NCI-H524 treated with DMSO at 0.1 percent for 48 hours (cell line): ENCODE measurements around the gene GIMAP1.
"Not testable (repeated sequence)": the region's sequence is repeated elsewhere in the genome, so short reads cannot be mapped to it uniquely, and the experiment has no call there.

ENCODE experiments used
- DNase-seq: peaks from one replicate; lab custom pipeline; 2025; lab: John Stamatoyannopoulos, UW

The GIMAP1 gene

DNA sequence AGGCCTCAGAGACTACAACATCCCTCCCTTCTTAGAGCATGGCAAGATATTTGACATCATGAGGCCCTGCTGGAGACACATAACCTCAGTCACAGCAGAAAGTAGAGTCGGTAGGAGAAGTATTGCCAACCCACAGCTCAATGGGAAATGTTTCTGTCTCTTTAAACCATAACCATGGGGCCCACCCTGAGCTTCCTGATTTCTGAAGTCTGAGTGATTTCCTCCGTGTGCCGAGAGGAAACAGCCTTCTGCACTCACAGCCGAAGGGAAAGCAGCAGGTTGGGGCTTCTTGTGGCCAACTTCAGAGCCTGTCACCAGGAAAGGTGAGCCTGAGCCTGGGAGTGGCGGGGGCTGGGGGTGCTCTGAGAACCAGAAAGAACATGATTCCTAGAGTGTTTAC is at the start of gene GIMAP1:
TSS of gene GIMAP1 (plus strand) at position 246 of the 400 bp plus-strand sequence. CDS start 2,435 bp downstream, outside the sequence.
- no peak for DNase-seq

DNA sequence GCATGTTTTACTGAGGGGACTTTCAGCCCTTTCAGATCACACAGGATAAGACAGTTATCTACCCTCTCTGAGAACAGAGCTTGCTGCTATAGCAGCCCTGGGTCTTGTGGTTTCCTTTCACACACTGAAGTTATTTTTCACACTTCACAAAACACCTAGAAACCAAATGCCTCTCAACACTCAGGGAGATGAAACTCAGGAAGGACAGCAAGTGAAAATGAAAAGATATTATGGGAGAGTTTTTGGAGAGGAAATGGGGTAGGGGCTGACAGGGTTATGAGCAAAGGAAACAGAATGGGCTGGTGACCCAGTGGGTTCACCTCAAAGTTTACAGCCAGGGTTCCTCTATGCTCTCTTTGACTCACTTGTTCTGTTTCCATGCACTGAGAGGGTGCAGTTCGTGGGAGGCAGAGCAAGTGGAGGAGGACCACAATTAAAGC is 47.9 kb upstream of the GIMAP1 start:
- DNase-seq = no peak

DNA sequence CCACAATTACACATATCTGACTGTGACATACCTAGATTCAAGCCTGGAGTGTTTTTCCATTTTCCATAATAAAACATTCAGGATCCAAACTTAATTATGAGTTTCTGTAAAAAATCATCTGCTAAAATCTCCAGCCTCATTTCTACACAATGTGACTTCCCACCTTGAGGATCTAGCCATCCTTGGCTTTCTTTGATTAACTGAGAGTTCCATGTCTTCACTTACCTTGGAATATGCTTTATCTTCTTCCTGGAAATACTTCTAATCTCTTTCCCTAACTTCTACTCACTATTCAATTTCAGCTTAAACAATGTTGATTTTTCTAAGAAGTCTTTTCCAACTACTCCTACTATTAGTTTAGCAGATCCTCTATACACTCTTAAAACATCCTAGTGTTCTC is 47.4 kb upstream of the GIMAP1 start:
- DNase-seq = no peak

DNA sequence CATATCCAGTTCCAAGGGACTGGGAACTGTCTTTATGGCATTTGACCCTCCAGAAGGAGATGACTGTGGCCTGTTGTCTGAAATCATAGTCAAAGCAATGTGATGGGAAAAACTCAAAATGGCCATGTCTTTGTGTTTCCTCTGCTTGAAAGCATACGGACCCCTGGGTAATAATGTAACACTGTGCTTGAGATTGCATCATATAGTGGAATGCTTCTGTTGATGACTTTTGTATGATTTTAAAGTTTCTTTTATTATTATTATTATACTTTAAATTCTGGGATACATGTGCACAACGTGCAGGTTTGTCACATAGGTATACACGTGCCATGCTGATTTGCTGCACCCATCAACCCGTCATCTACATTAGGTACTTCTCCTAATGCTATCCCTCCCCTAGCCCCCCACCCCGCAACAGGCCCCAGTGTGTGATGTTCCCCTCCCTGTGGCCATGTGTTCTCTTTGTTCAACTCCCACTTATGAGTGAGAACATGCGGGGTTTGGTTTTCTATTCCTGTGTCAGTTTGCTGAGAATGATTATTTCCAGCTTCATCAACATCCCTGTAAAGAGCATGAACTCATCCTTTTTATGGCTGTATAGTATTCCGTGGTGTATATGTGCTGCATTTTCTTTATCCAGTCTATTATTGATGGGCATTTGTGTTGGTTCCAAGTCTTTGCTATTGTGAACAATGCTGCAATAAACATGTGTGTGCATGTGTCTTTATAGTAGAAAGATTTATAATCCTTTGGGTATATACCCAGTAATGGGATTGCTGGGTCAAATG is 44.4 kb upstream of the GIMAP1 start:
- DNase-seq = not testable (repeated sequence)

DNA sequence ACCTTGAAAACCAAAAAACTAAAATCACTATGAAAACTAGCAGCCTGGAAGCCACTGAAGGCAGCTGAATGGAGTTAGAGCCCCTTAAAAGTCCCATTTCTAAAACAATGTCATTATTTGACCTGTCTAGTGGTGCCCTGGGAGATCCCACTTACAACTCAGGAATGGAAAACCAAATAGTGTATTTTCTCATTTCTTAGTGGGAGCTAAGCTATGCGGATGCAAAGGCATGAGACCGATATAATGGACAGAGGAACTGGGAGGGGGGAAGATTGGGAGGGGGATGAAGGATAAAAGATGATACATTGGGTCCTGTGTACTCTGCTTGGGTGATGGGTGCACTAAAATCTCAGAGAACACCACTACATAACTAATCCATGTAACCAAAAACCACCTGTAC is 40.7 kb upstream of the GIMAP1 start:
- DNase-seq = no peak

DNA sequence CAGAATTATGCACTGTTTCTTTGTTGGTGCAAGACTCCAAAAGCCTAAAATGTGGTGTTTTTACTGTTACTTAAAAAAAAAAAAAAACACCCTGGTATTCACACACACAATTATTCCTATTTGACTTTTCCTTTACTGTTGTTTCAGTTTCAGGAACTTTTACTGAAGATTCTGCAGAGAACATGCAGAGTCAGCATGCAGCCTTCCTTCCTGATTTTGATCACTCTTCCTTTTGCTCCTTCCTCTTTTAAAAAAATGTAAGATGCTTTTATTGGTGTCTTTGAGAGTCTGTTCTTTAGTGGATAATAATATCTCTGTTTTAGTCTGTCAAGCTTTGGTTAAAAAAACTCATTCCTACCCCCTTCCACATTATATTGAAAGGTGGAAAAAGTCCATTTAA is 40.1 kb upstream of the GIMAP1 start:
- not testable (repeated sequence) for DNase-seq

DNA sequence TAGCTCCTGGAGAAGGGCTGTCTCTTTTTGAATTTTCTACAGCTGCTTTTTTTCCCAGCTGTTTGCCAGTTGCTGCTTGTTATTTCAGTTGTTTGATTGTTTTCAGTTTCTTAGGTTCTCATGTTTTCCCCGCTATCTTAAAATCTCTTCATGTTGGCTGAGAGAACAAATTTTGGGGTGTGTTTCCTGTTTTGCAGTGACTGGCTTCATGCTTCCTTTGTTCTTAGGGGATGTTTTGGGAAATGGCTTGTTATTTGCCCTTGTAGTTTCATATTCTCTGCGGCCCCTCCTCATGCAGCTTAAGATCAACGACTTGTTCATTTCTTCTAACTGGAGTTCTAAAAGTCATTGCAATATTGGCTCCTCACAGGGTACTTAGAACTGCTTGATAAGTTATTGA is 39.6 kb upstream of the GIMAP1 start:
- not testable (repeated sequence) for DNase-seq

DNA sequence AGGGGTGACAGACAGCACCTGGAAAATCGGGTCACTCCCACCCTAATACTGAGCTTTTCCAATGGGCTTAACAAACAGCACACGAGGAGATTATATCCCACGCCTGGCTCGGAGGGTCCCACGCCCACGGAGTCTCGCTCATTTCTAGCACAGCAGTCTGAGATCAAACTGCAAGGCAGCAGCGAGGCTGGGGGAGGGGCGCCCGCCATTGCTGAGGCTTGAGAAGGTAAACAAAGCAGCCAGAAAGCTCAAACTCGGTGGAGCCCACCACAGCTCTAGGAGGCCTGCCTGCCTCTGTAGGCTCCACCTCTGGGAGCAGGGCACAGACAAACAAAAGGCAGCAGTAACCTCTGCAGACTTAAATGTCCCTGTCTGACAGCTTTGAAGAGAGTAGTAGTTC is 37.8 kb upstream of the GIMAP1 start:
- DNase-seq = not testable (repeated sequence)

DNA sequence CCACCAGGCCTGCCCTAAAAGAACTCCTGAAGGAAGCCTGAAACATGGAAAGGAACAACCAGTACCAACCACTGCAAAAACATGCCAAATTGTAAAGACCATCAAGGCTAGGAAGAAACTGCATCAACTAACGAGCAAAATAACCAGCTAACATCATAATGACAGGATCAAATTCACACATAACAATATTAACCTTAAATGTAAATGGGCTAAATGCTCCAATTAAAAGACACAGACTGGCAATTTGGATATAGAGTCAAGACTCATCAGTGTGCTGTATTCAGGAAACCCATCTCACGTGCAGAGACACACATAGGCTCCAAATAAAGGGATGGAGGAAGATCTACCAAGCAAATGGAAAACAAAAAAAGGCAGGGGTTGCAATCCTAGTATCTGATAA is 36.0 kb upstream of the GIMAP1 start:
- DNase-seq = not testable (repeated sequence)

DNA sequence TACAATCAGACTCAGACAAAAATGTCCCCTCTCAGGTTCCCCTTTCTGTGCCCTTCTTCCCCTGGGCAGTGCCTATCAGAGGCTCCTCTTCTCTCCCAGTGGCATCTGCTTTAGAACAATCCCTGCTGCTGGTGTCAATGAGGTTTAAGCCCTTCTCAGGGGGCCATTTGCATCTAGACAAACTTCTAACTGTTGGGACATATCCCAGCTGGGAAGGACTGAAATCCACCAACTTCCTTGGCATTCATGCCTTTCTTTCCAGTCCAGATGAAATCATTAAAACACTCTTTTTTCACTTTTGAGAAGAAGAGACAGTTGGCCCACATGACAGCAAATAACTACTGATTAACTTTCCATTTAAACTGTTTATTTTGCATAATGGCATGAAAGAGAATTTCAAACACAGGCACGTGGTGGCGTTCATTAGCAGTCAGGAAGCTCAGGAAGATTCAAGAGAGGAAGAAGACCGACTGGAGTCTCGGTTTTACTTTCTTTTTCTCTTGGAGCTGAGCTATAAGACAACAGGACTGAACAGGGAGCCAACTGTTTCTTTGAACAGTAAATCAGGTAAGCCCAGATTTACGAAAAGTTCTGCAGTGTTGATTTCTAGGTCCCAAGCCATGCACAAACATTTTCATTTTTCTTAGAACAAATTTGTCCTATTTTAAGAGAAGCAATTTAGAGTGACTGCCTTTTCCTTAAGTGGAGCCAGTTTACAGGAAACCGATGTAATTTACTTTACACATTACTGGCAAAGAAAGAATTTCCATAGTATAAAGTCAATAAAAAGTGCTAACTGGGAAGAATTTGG is 31.0 kb upstream of the GIMAP1 start, which contains the start of gene GIMAP2:
TSS of gene GIMAP2 (plus strand) at position 488 of the 811 bp plus-strand sequence. CDS start 1,354 bp downstream, outside the sequence.
- DNase-seq = no peak

DNA sequence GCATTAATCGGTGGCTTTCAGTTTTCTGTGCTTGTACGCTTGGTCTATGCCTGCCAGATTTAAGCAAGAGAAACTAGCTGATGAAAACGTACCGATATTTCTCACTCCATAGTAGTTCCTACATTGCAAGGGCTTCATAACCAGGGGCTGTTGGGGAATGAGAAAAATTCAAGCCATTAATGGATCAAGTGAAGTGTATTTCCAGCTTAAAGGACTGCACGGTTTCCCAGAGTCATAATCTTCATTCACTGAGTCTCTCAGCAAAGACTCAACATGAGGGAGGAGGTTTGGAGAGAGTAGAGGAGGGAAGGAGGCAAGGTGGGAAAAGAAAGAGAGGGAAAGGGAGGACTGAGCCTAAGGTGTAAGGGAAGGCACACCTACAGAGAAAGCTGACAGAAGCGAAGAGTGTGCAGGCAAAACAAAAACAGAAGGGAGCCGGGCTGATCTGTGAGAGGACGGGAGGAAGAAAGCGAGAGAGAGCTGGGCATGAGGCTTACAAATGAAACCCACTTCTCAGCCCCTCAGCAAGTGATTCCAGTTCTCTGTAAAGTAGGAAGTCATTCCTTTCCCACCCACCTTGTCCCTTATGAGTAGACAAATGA is 30.3 kb upstream of the GIMAP1 start:
- no peak for DNase-seq

DNA sequence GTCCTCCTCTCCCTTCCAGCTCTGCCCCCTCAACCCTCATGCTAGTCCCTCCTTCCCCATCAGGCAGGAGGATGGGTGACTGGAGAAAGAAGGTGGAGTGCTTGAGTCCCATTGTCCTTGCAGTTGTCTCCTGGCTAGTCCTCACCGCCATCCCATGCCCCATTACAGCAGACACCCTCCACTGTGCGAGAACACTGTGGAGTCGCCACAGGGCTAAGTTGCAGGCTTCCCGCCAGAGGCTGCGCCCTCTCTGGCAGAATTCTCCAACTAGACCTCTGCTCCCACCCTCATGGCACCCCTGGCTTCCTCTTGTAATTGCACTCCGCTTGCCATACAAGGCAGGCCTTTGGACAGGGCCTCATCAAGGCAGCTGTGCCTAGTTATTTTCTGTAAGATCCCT is 27.8 kb upstream of the GIMAP1 start:
- no peak for DNase-seq

DNA sequence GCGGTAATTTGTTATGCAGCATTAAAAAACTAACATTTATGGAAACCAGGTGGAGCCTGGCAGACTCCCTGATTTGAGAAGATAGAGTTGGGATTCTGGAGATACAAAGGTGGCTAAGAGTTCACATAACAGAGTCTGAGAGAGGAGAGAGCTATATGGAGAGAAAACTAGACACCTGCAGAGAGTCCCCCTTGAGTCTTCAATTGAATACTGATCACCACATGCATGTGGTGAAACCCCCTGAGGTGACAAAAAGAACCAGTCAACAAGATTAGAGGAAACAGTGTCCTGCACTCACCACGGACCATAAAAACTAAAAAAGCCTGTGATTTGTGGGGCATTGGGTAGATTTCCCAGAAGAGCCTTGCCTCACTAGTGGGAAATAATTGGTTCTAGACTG is 20.8 kb upstream of the GIMAP1 start:
- no peak for DNase-seq

DNA sequence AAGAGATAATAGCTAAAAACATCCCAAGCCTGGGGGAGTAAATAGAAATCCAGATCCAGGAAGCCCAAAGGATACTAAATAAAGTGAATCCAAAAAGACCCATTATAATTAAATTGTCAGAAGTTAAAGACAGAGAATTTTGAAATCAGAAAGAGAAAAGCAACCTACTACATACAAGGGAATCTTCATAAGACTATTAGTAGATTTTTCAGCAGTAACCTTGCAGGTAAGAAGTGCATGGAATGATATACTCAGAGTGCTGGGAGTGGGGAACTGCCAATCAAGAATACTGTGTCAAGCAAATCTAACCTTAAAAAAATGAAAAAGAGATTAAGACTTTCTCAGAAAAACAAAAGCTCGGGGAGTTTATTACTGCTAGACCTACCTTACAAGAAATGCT is 13.2 kb upstream of the GIMAP1 start:
- DNase-seq = no peak

DNA sequence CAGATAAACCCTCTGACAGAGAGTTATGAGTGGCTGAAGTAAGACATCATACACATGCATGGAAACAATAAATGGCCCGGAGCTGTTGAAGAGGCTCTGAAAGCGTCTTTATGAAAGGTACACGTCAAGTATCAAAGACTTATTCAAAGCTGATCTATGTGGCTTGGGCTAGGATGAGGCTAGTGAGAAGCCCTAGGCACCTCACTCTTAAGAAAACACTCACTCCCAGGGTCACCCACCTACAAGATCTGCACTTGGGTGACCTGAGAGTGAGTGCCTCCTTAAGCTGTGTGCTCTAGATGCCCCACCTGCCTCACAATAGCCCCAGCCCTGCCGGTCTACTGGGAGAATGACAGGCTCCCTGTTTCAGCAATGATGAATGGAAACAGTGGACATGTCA is 1.1 kb upstream of the GIMAP1 start:
- no peak for DNase-seq

DNA sequence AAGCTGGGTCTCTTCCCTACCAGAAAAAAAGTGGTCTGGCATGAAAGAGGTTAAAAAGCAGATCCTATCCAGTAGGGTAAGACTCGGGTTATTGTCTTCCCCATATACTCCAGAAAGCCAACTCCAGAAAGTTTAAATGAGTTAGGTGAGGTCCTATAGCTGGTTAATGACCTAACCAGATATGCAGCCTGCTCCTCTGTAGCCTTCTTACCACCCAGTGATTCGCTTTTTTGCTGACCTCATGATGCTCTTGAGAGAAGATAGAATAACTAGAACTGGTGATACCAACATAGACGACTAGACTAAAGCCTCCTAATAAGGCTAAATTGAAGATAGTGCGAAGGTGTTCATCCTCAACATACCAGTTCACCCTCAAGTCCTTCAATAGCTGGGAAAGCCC is 675 bp upstream of the GIMAP1 start:
- no peak for DNase-seq

DNA sequence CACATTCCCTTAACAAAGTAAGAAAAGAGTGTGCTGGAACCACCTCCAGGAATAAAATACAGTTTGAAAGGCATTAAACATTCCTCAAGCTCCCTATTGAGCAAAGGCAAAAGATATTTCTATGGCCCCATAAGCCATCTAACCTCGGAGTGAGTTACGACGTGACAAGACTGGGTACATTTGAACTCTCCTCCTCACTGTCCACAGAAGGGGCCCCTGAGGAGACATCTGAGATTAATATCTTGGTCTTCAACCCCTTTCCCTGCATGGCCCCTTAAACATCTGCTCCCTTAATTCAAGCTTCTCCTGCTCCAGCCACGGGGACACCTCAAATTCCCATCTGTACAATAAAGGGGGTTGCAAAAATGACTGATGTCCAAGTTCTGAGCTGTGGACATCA is 526 bp downstream of the GIMAP1 start:
- DNase-seq = no peak

DNA sequence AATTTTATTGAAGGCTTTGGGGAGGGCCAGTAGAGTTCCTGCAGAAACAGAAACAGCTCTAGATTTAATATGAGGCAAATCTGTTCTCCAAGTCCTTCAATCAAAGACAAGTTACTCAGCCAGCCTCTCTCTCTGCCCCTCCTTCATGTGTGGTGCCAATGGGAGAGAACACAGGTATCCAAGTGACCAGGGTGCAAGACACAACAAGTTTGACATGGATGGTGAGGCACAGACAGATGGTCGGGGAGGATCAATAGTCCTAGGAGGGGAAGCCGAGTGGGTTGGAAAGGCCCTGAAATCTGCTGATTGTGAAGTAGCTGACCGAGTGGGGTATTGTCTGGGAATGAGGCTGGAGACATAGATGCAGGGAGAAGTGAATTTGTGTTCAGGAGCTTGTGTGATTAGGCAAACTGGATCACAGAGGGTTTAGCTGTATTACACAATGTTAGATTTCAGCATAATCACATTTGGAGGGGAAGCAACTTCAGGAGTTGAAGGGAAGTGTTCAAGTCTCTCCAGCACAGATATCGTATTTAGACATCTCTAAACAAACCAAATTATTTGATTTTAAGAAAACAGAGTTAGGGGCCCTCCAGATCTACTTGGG is 1.5 kb downstream of the GIMAP1 start:
- no peak for DNase-seq

DNA sequence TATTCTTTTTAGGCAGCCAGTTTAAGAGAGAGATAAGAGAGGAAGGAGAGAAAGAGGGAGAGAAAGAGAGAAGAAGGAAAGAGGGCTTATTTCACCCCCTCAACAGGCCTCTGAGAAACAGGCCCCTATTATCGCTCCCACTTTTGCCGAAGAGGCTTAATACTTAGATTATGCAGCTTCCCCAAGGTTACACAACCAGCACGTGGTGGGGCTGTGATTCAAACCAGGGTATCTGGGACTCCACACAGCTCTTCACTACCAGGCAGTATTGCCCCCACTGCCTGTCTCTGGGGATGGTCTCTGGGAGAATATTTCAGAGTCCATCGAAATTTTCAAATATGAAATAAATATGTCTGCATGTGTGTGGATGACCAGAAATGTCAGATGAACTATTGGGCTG is 3.0 kb downstream of the GIMAP1 start:
- DNase-seq = no peak

DNA sequence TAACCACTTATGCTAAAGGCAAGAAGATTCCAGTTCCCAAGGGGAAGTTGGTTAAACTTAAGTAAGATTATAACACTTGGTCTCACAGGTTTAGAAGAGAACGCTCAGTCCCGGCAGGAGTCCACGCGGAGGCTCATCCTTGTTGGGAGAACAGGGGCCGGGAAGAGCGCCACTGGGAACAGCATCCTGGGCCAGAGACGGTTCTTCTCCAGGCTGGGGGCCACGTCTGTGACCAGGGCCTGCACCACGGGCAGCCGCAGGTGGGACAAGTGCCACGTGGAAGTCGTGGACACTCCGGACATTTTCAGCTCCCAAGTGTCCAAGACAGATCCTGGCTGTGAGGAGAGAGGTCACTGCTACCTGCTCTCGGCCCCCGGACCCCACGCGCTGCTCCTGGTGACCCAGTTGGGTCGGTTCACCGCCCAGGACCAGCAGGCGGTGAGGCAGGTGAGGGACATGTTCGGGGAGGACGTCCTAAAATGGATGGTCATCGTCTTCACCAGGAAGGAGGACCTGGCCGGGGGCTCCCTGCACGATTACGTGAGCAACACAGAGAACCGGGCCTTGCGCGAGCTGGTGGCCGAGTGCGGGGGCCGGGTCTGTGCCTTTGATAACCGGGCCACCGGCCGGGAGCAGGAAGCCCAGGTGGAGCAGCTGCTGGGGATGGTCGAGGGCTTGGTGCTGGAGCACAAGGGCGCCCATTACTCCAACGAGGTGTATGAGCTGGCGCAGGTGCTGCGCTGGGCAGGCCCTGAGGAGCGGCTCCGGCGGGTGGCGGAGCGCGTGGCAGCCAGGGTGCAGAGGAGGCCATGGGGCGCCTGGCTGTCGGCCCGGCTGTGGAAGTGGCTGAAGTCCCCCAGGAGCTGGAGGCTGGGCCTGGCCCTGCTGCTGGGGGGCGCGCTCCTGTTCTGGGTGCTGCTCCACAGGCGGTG is 3.8 kb downstream of the GIMAP1 start:
- DNase-seq = no peak

DNA sequence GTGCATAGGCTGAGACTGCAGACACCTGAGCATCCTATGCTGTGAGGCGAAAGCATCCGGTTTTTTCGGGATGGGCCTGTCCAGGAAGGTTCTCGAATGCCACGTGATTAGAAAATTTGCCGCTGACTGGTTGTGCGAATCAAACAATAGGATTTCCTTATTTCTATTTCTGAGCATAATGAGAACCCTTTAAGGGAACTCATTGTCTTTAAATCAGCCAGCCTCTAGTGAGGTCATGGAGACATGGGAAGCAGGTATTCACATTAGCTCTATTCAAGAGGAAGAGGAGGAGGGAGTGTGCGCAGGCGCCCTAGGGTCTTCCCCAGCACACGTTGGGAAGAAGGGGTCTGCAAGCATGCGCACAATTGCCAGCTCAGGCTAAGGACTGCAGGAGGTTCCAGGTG is 5.6 kb downstream of the GIMAP1 start:
- DNase-seq = no peak
